GM21576 (cell line): ENCODE data around the gene TSPAN14.

Experiments used
- ATAC-seq: cut with Tn5 transposase; IDR thresholded peaks from one replicate; pipeline ENCODE4 v1.9.1; 2021; ENCODE audit warnings: mild to moderate bottlenecking, moderate library complexity; ENCODE audit not compliant: unreplicated experiment

The TSPAN14 gene

DNA sequence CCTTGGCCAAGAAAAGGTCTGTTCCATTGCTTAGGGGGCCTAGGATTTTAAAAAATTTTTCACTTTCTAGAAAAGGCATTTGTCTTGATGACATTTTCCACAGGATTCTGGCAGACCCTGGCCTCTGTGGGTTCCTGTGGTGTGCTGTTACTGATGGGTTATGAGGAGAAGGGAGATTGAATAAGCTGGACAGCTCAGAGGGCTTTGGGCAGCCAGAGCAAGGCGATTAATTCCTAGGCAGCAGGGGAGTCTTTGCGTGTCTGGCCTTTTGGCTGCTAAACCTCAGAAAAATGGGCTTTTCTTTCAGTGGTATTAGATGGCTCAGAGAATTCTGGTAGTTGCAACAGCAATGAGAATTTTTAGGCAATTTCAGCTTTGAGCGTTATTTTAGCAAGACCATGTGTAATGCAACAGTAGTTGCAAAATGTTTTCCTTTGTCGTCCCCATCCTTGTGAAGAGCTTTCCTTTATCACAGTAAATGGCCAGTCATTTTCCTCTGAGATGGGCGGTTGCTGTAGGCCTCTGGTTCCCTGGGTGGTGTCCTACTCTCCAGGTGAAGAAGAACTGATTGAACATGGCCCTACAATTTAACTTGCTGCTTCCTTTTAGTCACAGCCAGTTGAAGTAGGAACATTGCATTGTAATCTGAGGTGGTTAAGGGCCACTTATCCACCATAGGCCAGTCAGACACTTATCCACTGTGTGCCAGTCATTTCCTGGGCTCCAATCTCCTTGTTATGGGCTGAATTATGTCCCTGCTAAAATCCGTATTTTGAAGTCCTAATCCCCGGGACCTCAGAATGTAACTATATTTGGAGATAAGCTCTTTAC, 126.7 kb downstream of the TSPAN14 start:
- no peak for ATAC-seq

DNA sequence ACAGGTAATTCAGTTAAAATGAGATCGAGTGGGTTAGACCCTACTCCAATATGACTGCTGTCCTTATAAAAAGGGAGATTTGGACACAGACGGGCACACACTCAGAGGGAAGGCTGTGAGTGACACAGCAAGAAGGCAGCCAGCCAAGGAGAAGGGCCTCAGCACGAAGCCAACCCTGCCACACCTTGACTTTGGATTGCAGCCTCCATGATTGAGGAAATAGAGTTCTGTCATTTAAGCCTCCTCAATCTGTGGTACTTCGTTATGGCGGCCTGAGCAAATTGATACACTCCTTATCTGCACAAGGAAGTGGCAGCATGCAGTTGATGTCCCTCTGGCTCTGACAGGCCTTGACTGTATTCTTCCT, 127.3 kb downstream of the TSPAN14 start:
- no peak for ATAC-seq

- ATAC-seq, result no peak
These were observed 128.3 kb downstream of the TSPAN14 start for GRCh38 chr10:80582286-80582960.
